HG03571 (cell line): ENCODE data around the gene ECM2.

Experiments
- ATAC-seq: cut with Tn5 transposase; IDR thresholded peaks from one replicate; pipeline ENCODE4 v1.9.1; 2021; ENCODE audit not compliant: unreplicated experiment

Gene ECM2

GRCh38 chr9:92527832-92528521 lies 7.8 kb downstream of the ECM2 start:
- no peak for ATAC-seq

GRCh38 chr9:92527291-92527828 lies 8.4 kb downstream of the ECM2 start:
- ATAC-seq = no peak

GRCh38 chr9:92525306-92525705 lies 10.5 kb downstream of the ECM2 start:
- ATAC-seq = no peak

GRCh38 chr9:92524881-92525280 lies 10.9 kb downstream of the ECM2 start:
- no peak for ATAC-seq

GRCh38 chr9:92522983-92523970 lies 12.5 kb downstream of the ECM2 start:
- no peak for ATAC-seq

- ATAC-seq = no peak
Observed at GRCh38 chr9:92520837-92521236, 15.0 kb downstream of the ECM2 start.

GRCh38 chr9:92518199-92518598 lies 17.6 kb downstream of the ECM2 start:
- ATAC-seq = no peak

GRCh38 chr9:92517046-92517445 lies 18.7 kb downstream of the ECM2 start:
- ATAC-seq = no peak

GRCh38 chr9:92516521-92516920 lies 19.3 kb downstream of the ECM2 start:
- no peak for ATAC-seq

- ATAC-seq = no peak
Observed at GRCh38 chr9:92514635-92515034, 21.2 kb downstream of the ECM2 start.

GRCh38 chr9:92513349-92513748 lies 22.4 kb downstream of the ECM2 start:
- ATAC-seq = no peak

GRCh38 chr9:92512622-92513021 lies 23.2 kb downstream of the ECM2 start:
- no peak for ATAC-seq

- ATAC-seq = no peak
Observed at GRCh38 chr9:92510747-92511146, 25.0 kb downstream of the ECM2 start.

GRCh38 chr9:92509050-92509449 lies 26.7 kb downstream of the ECM2 start:
- no peak for ATAC-seq

- ATAC-seq = no peak
Observed at GRCh38 chr9:92508018-92508820, 27.6 kb downstream of the ECM2 start.

GRCh38 chr9:92507496-92507895 lies 28.3 kb downstream of the ECM2 start:
- ATAC-seq = no peak

- no peak for ATAC-seq
Observed at GRCh38 chr9:92507005-92507404, 28.8 kb downstream of the ECM2 start.

GRCh38 chr9:92506184-92506857 lies 29.5 kb downstream of the ECM2 start:
- ATAC-seq = no peak

GRCh38 chr9:92504881-92505280 lies 30.9 kb downstream of the ECM2 start:
- no peak for ATAC-seq

- ATAC-seq = no peak
Observed at GRCh38 chr9:92503156-92503555, 32.6 kb downstream of the ECM2 start.
